CD14-positive monocyte (primary cell): Measurements from ENCODE around the gene EPGN. TPM values are rescaled to one million over a fixed set of nuclear protein-coding genes. Genes with fewer than 3 reads are reported as not detected.

Experiments used
- DNase-seq, 3 donors: peaks; one replicate each; pipeline ENCODE4 v3.0.0-alpha.2; 2011 to 2022
- H2AFZ ChIP-seq: 2 replicates; pipeline ENCODE4 v1.6.0; 2012; ENCODE audit warnings: mild to moderate bottlenecking, low read depth, low read length, inconsistent platforms; ENCODE audit not compliant: insufficient read depth, poor library complexity, severe bottlenecking
- H3K27ac ChIP-seq, 2 donors: 1 replicate in 1 of 2; 2 replicates in 1 of 2; pipeline ENCODE4 v1.5.1; 2012 to 2013; ENCODE audit warnings: low read length in 2 of 2, control low read depth in 1 of 2, inconsistent platforms in 1 of 2, low read depth in 1 of 2, mild to moderate bottlenecking in 1 of 2
- H3K27me3 ChIP-seq, 2 donors: one replicate each; pipeline versions ENCODE4 v1.6.0 to v1.6.1; 2011 to 2013; ENCODE audit warnings: low read length in 2 of 2; ENCODE audit not compliant: control insufficient read depth in 2 of 2, insufficient read depth in 2 of 2
- H3K36me3 ChIP-seq, 2 donors: replicated peaks in 1 of 2; 1 replicate in 1 of 2; 2 replicates in 1 of 2; pipeline versions ENCODE4 v1.5.1 to v1.6.1; 2012 to 2013; ENCODE audit warnings: low read length in 2 of 2, control low read depth in 1 of 2, inconsistent platforms in 1 of 2, mild to moderate bottlenecking in 1 of 2; ENCODE audit not compliant: insufficient read depth in 2 of 2, control insufficient read depth in 1 of 2
- H3K4me1 ChIP-seq, 2 donors: 1 replicate in 1 of 2; 2 replicates in 1 of 2; pipeline versions ENCODE4 v1.5.1 to v1.6.1; 2012 to 2013; ENCODE audit warnings: low read length in 2 of 2, control low read depth in 1 of 2, inconsistent platforms in 1 of 2, mild to moderate bottlenecking in 1 of 2, moderate library complexity in 1 of 2; ENCODE audit not compliant: insufficient read depth in 2 of 2, control insufficient read depth in 1 of 2
- H3K4me2 ChIP-seq: replicated peaks from 2 replicates; pipeline ENCODE3; 2012; ENCODE audit warnings: low read length, moderate library complexity, mild to moderate bottlenecking; ENCODE audit not compliant: poor library complexity, severe bottlenecking; ENCODE audit errors: extremely low read depth
- H3K4me3 ChIP-seq, 3 experiments: fragments of 200-600 bp in 1 of 3; sonication (generic) in 1 of 3; replicated peaks in 1 of 3; 1 replicate in 2 of 3; 2 replicates in 1 of 3; pipeline ENCODE4 v1.5.1; 2011 to 2013; ENCODE audit warnings: low read length in 3 of 3, mild to moderate bottlenecking in 3 of 3, control low read depth in 2 of 3, low read depth in 2 of 3, inconsistent platforms in 1 of 3, moderate library complexity in 1 of 3
- H3K79me2 ChIP-seq: 2 replicates; pipeline ENCODE4 v1.6.0; 2012; ENCODE audit warnings: mild to moderate bottlenecking, control low read depth, inconsistent platforms, low read length, moderate library complexity; ENCODE audit not compliant: insufficient read depth
- H3K9ac ChIP-seq: 2 replicates; pipeline ENCODE4 v1.6.0; 2017; ENCODE audit warnings: low read length, mild to moderate bottlenecking; ENCODE audit not compliant: insufficient read depth, poor library complexity, severe bottlenecking
- H3K9me3 ChIP-seq, 2 donors: replicated peaks in 1 of 2; 1 replicate in 1 of 2; 2 replicates in 1 of 2; pipeline versions ENCODE4 v1.5.1 to v1.6.1; 2012 to 2013; ENCODE audit warnings: low read length in 2 of 2, control low read depth in 1 of 2; ENCODE audit not compliant: control insufficient read depth in 1 of 2, insufficient read depth in 1 of 2
- H4K20me1 ChIP-seq: 2 replicates; pipeline ENCODE4 v1.6.0; 2012; ENCODE audit warnings: mild to moderate bottlenecking, low read length, control low read depth, moderate library complexity; ENCODE audit not compliant: insufficient read depth
- H3K27ac Mint-ChIP-seq, 7 donors: one replicate each; pipeline ENCODE4 v1.8.0; 2020; ENCODE audit warnings: mild to moderate bottlenecking in 7 of 7, mixed read lengths in 7 of 7, moderate library complexity in 6 of 7, inconsistent platforms in 2 of 7
- H3K27me3 Mint-ChIP-seq, 3 donors: one replicate each; pipeline ENCODE4 v1.8.0; 2021 to 2022; ENCODE audit warnings: low read depth in 3 of 3, mild to moderate bottlenecking in 3 of 3, mixed read lengths in 3 of 3, moderate library complexity in 3 of 3, inconsistent platforms in 1 of 3
- H3K36me3 Mint-ChIP-seq, 2 donors: one replicate each; pipeline ENCODE4 v1.8.0; 2020; ENCODE audit warnings: mixed read lengths in 2 of 2, inconsistent platforms in 1 of 2, mild to moderate bottlenecking in 1 of 2
- H3K4me1 Mint-ChIP-seq: one replicate; pipeline ENCODE4 v1.8.0; 2020; ENCODE audit warnings: mild to moderate bottlenecking, mixed read lengths
- H3K4me3 Mint-ChIP-seq, 2 donors: one replicate each; pipeline ENCODE4 v1.8.0; 2020; ENCODE audit warnings: mild to moderate bottlenecking in 2 of 2, mixed read lengths in 2 of 2, moderate library complexity in 1 of 2
- H3K9me3 Mint-ChIP-seq, 7 donors: one replicate each; pipeline ENCODE4 v1.8.0; 2020 to 2022; ENCODE audit warnings: mixed read lengths in 7 of 7, mild to moderate bottlenecking in 6 of 7, moderate library complexity in 6 of 7, inconsistent platforms in 2 of 7
- CTCF ChIP-seq: fragments of 200-600 bp; IDR thresholded peaks from one replicate; pipeline ENCODE4 v1.8.0; 2022; ENCODE audit warnings: antibody characterized with exemption, mild to moderate bottlenecking
- WGBS: methylation state at CpG from one replicate; pipeline ENCODE4 v1.1.5; 2013; ENCODE audit warnings: missing lambda C conversion rate; ENCODE audit not compliant: insufficient coverage; 5-methylcytosine and 5-hydroxymethylcytosine counted together
- intact Hi-C, 2 donors: fragments of 100-400 bp; cut with micrococcal nuclease; formaldehyde crosslinking; loops; one replicate each; pipeline versions ENCODE4 v1.15.0 to v1.15.1; 2023
- polyA plus RNA-seq, 3 donors: library from polyadenylated mRNA; depleted of rRNA in 1 of 3; unstranded in 2 of 3; stranded (reverse) in 1 of 3; fragments of 300-500 nt in 2 of 3; fragments of >200 nt in 1 of 3; fragmentation: Illumina TruSeq in 2 of 3; gene quantifications; 1 replicate in 2 of 3; 2 replicates in 1 of 3; pipeline ENCODE4 v1.2.3, GENCODE V29; 2012 to 2021

Gene EPGN
- polyA plus RNA-seq, 3 donors = not detected

GRCh38 chr4:74260036-74260435 is 48.2 kb upstream of the EPGN start:
- Histone ChIP-seq H3K27me3 (no peaks in the 10 kb centered on the region), H4K20me1 (no peaks in the 10 kb centered on the region), H3K36me3 (no peaks in the 10 kb centered on the region), H3K9ac (no peak overlapping the region), H3K79me2 (no peaks in the 10 kb centered on the region), H3K4me3 (no peak overlapping the region), H2AFZ (no peak overlapping the region), H3K4me2 (no peak overlapping the region), H3K4me1 (no peaks in the 10 kb centered on the region), H3K27ac (no peak overlapping the region), H3K9me3 (no peaks in the 10 kb centered on the region)
- Mint-ChIP-seq H3K36me3 (no peaks in the 10 kb centered on the region), H3K4me1 (peaks cover 6% of the 10 kb centered on the region), H3K9me3 (no peaks in the 10 kb centered on the region), H3K4me3 (no peak overlapping the region), H3K27ac (no peak overlapping the region), H3K27me3 (peaks cover 0 to 3% (median 0%) of the 10 kb centered on the region in 3 donors)
- DNase-seq = no peak
- no peak for TF ChIP-seq CTCF
- intact Hi-C loops = no loop called here
- no CpG with 5 or more reads among the region's 1 CpG for WGBS

- peaks cover 6% of the 10 kb centered on the region for H3K4me1 Mint-ChIP-seq
- no peak overlapping the region for H3K4me3 ChIP-seq
- H3K36me3 ChIP-seq = no peaks in the 10 kb centered on the region
- peaks cover 0 to 3% (median 0%) of the 10 kb centered on the region in 3 donors for H3K27me3 Mint-ChIP-seq
- no peak overlapping the region for H3K4me3 Mint-ChIP-seq
- no peaks in the 10 kb centered on the region for H3K79me2 ChIP-seq
- no peak overlapping the region for H2AFZ ChIP-seq
- no peak overlapping the region for H3K4me2 ChIP-seq
- H3K36me3 Mint-ChIP-seq = no peaks in the 10 kb centered on the region
- no peak overlapping the region for H3K27ac Mint-ChIP-seq
- no peak for TF ChIP-seq CTCF
- intact Hi-C loops = no loop called here
- DNase-seq = no peak
- H3K27ac ChIP-seq = no peak overlapping the region
- H3K4me1 ChIP-seq = no peaks in the 10 kb centered on the region
- H3K27me3 ChIP-seq = no peaks in the 10 kb centered on the region
- no peaks in the 10 kb centered on the region for H3K9me3 ChIP-seq
- H3K9ac ChIP-seq = no peak overlapping the region
- no peaks in the 10 kb centered on the region for H3K9me3 Mint-ChIP-seq
- H4K20me1 ChIP-seq = no peaks in the 10 kb centered on the region
These were observed 45.7 kb upstream of the EPGN start for GRCh38 chr4:74262522-74262921.
